ENCODE data around the gene TIMM8A. TPM values are rescaled to one million over a fixed set of nuclear protein-coding genes. Genes with fewer than 3 reads are reported as not detected.

The TIMM8A gene
- total RNA-seq, 6 donors from 2014 or later, result 0.67 to 22.0 (median 6.5) TPM

GRCh38 chrX:101370888-101371504, 22.5 kb upstream of the TIMM8A start:
- Histone ChIP-seq H3K4me3 (no peak overlapping the region), H3K36me3 (no peaks in the 10 kb centered on the region), H3K27ac (no peak overlapping the region), H3K27me3 (no peaks in the 10 kb centered on the region), H3K4me1 (no peaks in the 10 kb centered on the region), H3K9me3 (no peaks in the 10 kb centered on the region)
- DNase-seq (no peak), ATAC-seq (ENCODE audit: low FRiP score in 2 of 2) (no peak)
- 59 to 68% methylated on average over 3 of the region's 3 CpGs for WGBS, 2 donors
- no peak for TF ChIP-seq POLR2AphosphoS5 (IDR thresholded peaks at IDR 0.05)
- TF ChIP-seq POLR2A (IDR thresholded peaks at IDR 0.05), result no peak
- no peak for TF ChIP-seq EP300 (IDR thresholded peaks at IDR 0.05)
- TF ChIP-seq, protein P1, sequence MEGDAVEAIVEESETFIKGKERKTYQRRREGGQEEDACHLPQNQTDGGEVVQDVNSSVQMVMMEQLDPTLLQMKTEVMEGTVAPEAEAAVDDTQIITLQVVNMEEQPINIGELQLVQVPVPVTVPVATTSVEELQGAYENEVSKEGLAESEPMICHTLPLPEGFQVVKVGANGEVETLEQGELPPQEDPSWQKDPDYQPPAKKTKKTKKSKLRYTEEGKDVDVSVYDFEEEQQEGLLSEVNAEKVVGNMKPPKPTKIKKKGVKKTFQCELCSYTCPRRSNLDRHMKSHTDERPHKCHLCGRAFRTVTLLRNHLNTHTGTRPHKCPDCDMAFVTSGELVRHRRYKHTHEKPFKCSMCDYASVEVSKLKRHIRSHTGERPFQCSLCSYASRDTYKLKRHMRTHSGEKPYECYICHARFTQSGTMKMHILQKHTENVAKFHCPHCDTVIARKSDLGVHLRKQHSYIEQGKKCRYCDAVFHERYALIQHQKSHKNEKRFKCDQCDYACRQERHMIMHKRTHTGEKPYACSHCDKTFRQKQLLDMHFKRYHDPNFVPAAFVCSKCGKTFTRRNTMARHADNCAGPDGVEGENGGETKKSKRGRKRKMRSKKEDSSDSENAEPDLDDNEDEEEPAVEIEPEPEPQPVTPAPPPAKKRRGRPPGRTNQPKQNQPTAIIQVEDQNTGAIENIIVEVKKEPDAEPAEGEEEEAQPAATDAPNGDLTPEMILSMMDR (IDR thresholded peaks at IDR 0.05), result no peak

GRCh38 chrX:101369687-101370086, 21.1 kb upstream of the TIMM8A start:
- Histone ChIP-seq H3K27ac (no peak overlapping the region), H3K36me3 (no peaks in the 10 kb centered on the region), H3K9me3 (no peaks in the 10 kb centered on the region), H3K27me3 (no peaks in the 10 kb centered on the region), H3K4me1 (no peaks in the 10 kb centered on the region), H3K4me3 (no peak overlapping the region)
- TF ChIP-seq POLR2A (IDR thresholded peaks at IDR 0.05), result no peak
- TF ChIP-seq, protein P1 (IDR thresholded peaks at IDR 0.05), result no peak
- TF ChIP-seq POLR2AphosphoS5 (IDR thresholded peaks at IDR 0.05), result no peak
- WGBS, 2 donors, result 69 to 74% methylated on average over 6 of the region's 6 CpGs
- DNase-seq (no peak), ATAC-seq (ENCODE audit: low FRiP score in 2 of 2) (no peak)

DNA sequence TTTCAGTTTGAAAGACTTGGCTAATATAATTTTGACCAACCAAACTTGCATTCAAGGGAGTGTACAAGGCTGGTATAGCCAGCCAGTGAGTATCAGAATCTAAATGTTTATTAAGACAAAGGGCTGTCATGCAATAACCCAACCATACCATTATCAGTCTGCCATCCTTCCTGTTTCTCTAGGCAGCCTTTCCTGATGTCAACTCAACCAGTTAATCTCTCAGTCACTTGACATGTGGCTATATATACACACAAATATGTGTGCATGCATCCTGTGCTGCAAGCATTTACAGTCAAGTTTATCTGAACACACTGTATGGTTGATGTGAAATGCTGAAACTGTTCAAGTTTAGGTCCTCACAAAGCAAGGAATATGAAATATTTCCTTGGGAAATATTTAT, 20.3 kb upstream of the TIMM8A start:
- TF ChIP-seq, protein P1 (IDR thresholded peaks at IDR 0.05), result no peak
- TF ChIP-seq EP300 (IDR thresholded peaks at IDR 0.05), result no peak
- TF ChIP-seq POLR2AphosphoS5 (IDR thresholded peaks at IDR 0.05), result no peak
- no peak for TF ChIP-seq POLR2A (IDR thresholded peaks at IDR 0.05)
- H3K36me3 ChIP-seq, result no peaks in the 10 kb centered on the region
- H3K4me1 ChIP-seq, result no peaks in the 10 kb centered on the region
- no peak overlapping the region for H3K27ac ChIP-seq
- H3K9me3 ChIP-seq, result no peaks in the 10 kb centered on the region
- no peak overlapping the region for H3K4me3 ChIP-seq
- no peaks in the 10 kb centered on the region for H3K27me3 ChIP-seq
- ATAC-seq (ENCODE audit: low FRiP score in 2 of 2) (no peak), DNase-seq (no peak)

- Histone ChIP-seq H3K36me3 (no peaks in the 10 kb centered on the region), H3K27ac (no peak overlapping the region), H3K4me3 (no peak overlapping the region), H3K4me1 (no peaks in the 10 kb centered on the region), H3K27me3 (no peaks in the 10 kb centered on the region), H3K9me3 (no peaks in the 10 kb centered on the region)
- no peak for ATAC-seq (ENCODE audit: low FRiP score in 2 of 2)
- no peak for DNase-seq
- no peak for TF ChIP-seq EP300 (IDR thresholded peaks at IDR 0.05)
- TF ChIP-seq POLR2A (IDR thresholded peaks at IDR 0.05), result no peak
- no peak for TF ChIP-seq POLR2AphosphoS5 (IDR thresholded peaks at IDR 0.05)
- TF ChIP-seq, protein P1 (IDR thresholded peaks at IDR 0.05), result no peak
- 50 to 80% methylated on average over 1 of the region's 1 CpG for WGBS, 2 donors
Observed at GRCh38 chrX:101365301-101365795, 16.8 kb upstream of the TIMM8A start.

- Histone ChIP-seq H3K27ac (no peak overlapping the region), H3K27me3 (no peaks in the 10 kb centered on the region), H3K9me3 (no peaks in the 10 kb centered on the region), H3K4me3 (no peak overlapping the region), H3K36me3 (no peaks in the 10 kb centered on the region), H3K4me1 (no peaks in the 10 kb centered on the region)
- TF ChIP-seq, protein P1 (IDR thresholded peaks at IDR 0.05), result no peak
- TF ChIP-seq POLR2A (IDR thresholded peaks at IDR 0.05) (no peak), EP300 (IDR thresholded peaks at IDR 0.05) (no peak), POLR2AphosphoS5 (IDR thresholded peaks at IDR 0.05) (no peak)
- no peak for ATAC-seq (ENCODE audit: low FRiP score in 2 of 2)
- DNase-seq, result no peak
Observed at GRCh38 chrX:101362757-101363156, 14.2 kb upstream of the TIMM8A start.

Data from upper lobe of left lung (tissue), 6 donors.